KMS-11 (cell line): ENCODE results near the gene SCNN1A.

ENCODE experiments used
- H2AFZ ChIP-seq: fragments of 200-600 bp; sonication (generic); 2 replicates; pipeline ENCODE4 v1.6.1; 2016; ENCODE audit warnings: antibody characterized with exemption, mixed run types, low read depth
- H3K27ac ChIP-seq: fragments of 200-600 bp; sonication (generic); 2 replicates; pipeline ENCODE4 v1.6.1; 2016; ENCODE audit warnings: mild to moderate bottlenecking, mixed run types
- H3K27me3 ChIP-seq: fragments of 200-600 bp; sonication (generic); 2 replicates; pipeline ENCODE4 v1.6.1; 2017; ENCODE audit warnings: mild to moderate bottlenecking, low read depth, mixed run types, moderate library complexity; ENCODE audit not compliant: insufficient read depth
- H3K36me3 ChIP-seq: fragments of 200-600 bp; sonication (generic); 2 replicates; pipeline ENCODE4 v1.6.1; 2017; ENCODE audit warnings: mild to moderate bottlenecking, mixed run types; ENCODE audit not compliant: insufficient read depth
- H3K4me1 ChIP-seq: fragments of 200-600 bp; sonication (generic); 2 replicates; pipeline ENCODE4 v1.6.1; 2016; ENCODE audit warnings: mild to moderate bottlenecking, low read depth, mixed run types; ENCODE audit not compliant: poor library complexity, severe bottlenecking
- H3K4me2 ChIP-seq: fragments of 200-600 bp; sonication (generic); 2 replicates; pipeline ENCODE4 v1.7.0; 2016; ENCODE audit warnings: mild to moderate bottlenecking, mixed run types
- H3K4me3 ChIP-seq: fragments of 200-600 bp; sonication (generic); IDR thresholded peaks from 2 replicates; pipeline ENCODE4 v1.6.1; 2017; ENCODE audit warnings: low read depth, low read length, mixed read lengths; ENCODE audit not compliant: insufficient read depth
- H3K79me2 ChIP-seq: fragments of 200-600 bp; sonication (generic); 2 replicates; pipeline ENCODE4 v1.6.1; 2016; ENCODE audit warnings: low read depth, mixed run types; ENCODE audit not compliant: insufficient read depth
- H3K9ac ChIP-seq: fragments of 200-600 bp; sonication (generic); 2 replicates; pipeline ENCODE4 v1.6.1; 2016; ENCODE audit warnings: mild to moderate bottlenecking, mixed run types
- H4K20me1 ChIP-seq: fragments of 200-600 bp; sonication (generic); 2 replicates; pipeline ENCODE4 v1.6.1; 2016; ENCODE audit warnings: mild to moderate bottlenecking, mixed run types; ENCODE audit not compliant: insufficient read depth
- TF ChIP-seq, protein P1 (sequence below): fragments of 200-600 bp; sonication (generic); conservative IDR thresholded peaks from 2 replicates; pipeline ENCODE4 v1.6.1; 2017; ENCODE audit warnings: low read depth, mild to moderate bottlenecking, antibody characterized with exemption, low read length, moderate library complexity, mixed read lengths

Gene SCNN1A

DNA sequence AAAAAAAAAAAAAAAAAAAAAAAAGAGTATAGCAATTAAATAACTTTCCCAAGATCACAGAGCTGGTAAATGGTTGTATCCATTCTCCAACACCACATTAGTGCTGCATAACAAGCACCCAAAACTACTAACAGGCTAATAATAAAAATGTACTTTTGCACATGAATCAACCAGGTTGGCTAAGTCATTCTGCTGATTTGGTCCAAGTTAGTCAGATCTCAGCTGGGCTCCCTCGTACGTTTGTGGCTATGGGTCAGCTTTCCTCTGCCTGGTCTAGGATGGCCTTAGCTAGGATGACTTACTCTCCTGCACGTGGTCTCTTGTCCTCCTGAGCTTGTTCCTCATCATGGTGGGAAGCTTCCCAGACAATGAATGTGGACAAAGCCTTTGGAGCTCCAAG, 72.7 kb downstream of the SCNN1A start:
- Histone ChIP-seq H4K20me1 (no peaks in the 10 kb centered on the region), H3K27me3 (no peaks in the 10 kb centered on the region), H3K27ac (no peak overlapping the region), H3K4me3 (no peak overlapping the region), H3K9ac (no peak overlapping the region), H2AFZ (no peak overlapping the region), H3K4me1 (no peaks in the 10 kb centered on the region), H3K36me3 (no peaks in the 10 kb centered on the region), H3K79me2 (no peaks in the 10 kb centered on the region), H3K4me2 (no peak overlapping the region)
- TF ChIP-seq, protein P1, sequence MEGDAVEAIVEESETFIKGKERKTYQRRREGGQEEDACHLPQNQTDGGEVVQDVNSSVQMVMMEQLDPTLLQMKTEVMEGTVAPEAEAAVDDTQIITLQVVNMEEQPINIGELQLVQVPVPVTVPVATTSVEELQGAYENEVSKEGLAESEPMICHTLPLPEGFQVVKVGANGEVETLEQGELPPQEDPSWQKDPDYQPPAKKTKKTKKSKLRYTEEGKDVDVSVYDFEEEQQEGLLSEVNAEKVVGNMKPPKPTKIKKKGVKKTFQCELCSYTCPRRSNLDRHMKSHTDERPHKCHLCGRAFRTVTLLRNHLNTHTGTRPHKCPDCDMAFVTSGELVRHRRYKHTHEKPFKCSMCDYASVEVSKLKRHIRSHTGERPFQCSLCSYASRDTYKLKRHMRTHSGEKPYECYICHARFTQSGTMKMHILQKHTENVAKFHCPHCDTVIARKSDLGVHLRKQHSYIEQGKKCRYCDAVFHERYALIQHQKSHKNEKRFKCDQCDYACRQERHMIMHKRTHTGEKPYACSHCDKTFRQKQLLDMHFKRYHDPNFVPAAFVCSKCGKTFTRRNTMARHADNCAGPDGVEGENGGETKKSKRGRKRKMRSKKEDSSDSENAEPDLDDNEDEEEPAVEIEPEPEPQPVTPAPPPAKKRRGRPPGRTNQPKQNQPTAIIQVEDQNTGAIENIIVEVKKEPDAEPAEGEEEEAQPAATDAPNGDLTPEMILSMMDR, result no peak

DNA sequence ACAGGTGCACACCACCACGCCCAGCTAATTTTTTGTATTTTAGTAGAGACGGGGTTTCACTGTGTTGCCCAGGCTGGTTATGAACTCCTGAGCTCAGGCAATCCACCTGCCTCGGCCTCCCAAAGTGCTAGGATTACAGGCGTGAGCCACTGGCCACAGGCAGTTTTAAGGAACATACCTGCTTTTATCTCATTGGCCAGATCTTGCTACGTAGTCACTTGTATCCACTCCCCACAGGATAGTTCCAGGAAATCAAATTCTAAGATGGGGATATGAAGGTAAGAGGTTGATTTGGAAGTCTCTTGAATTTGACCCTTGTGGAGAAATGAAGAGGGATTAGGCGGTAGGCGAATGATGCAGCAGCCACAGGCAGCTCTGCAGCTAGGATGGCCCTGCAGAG, 73.6 kb downstream of the SCNN1A start:
- H3K36me3 ChIP-seq, result no peaks in the 10 kb centered on the region
- no peaks in the 10 kb centered on the region for H3K4me1 ChIP-seq
- TF ChIP-seq, protein P1, result no peak

DNA sequence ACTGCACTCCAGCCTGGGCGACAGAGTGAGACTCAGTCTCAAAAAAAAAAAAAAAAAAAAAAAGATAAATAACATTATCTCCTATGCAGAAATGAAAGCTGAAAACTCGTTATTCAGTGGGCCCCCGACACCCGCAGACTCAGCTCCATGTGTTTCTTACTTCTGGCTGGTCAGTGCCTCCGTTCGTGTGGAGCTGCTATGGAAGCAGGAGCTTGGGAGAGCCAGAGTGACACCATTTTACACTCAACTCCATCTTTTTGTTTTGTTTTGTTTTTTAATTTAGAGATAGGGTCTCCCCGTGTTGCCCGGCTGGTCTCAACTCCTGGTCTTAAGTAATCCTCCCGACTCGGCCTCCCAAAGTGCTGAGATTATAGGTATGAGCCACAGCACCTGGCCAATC, 78.2 kb downstream of the SCNN1A start:
- Histone ChIP-seq H3K27ac (no peak overlapping the region), H2AFZ (no peak overlapping the region)
- TF ChIP-seq, protein P1, result no peak

More for the DNA sequence above, 73.6 kb downstream of the SCNN1A start:
- Histone ChIP-seq H4K20me1 (no peaks in the 10 kb centered on the region), H3K4me2 (no peak overlapping the region), H3K79me2 (no peaks in the 10 kb centered on the region), H3K4me3 (no peak overlapping the region), H3K9ac (no peak overlapping the region), H2AFZ (no peak overlapping the region), H3K27me3 (no peaks in the 10 kb centered on the region), H3K27ac (no peak overlapping the region)

More for the DNA sequence above, 78.2 kb downstream of the SCNN1A start:
- Histone ChIP-seq H3K4me1 (no peaks in the 10 kb centered on the region), H3K79me2 (no peaks in the 10 kb centered on the region), H3K4me3 (no peak overlapping the region), H4K20me1 (no peaks in the 10 kb centered on the region), H3K36me3 (no peaks in the 10 kb centered on the region), H3K4me2 (no peak overlapping the region), H3K9ac (no peak overlapping the region), H3K27me3 (no peaks in the 10 kb centered on the region)
